H1 (cell line): ENCODE results near the gene CEL.

Experiments used
- BCL11A ChIP-seq, 2 experiments: IDR thresholded peaks; one replicate each; pipeline ENCODE4 v1.6.1; 2011; ENCODE audit warnings: low read depth in 2 of 2, low read length in 2 of 2, mild to moderate bottlenecking in 2 of 2
- CEBPB ChIP-seq: IDR thresholded peaks from 2 replicates; pipeline ENCODE4 v1.6.1; 2012; ENCODE audit warnings: low read depth, low read length
- EZH2 ChIP-seq: fragments of 200-600 bp; sonication (generic); IDR thresholded peaks from 2 replicates; pipeline ENCODE4 v1.7.1; 2012; ENCODE audit warnings: low read depth, mild to moderate bottlenecking, moderate library complexity, low read length, inconsistent platforms; ENCODE audit not compliant: severe bottlenecking
- GABPA ChIP-seq: IDR thresholded peaks from 2 replicates; pipeline ENCODE4 v1.6.1; 2011; ENCODE audit warnings: mild to moderate bottlenecking, low read length, moderate library complexity, borderline replicate concordance; ENCODE audit not compliant: insufficient read depth
- JUND ChIP-seq: IDR thresholded peaks from 2 replicates; pipeline ENCODE4 v1.6.1; 2011; ENCODE audit warnings: mild to moderate bottlenecking, improper control_type of control experiment, low read length
- MAFK ChIP-seq: IDR thresholded peaks from 2 replicates; pipeline ENCODE4 v1.6.1; 2012; ENCODE audit warnings: low read depth, mild to moderate bottlenecking, improper control_type of control experiment, low read length
- NRF1 ChIP-seq: IDR thresholded peaks from 2 replicates; pipeline ENCODE4 v1.6.1; 2011; ENCODE audit warnings: mild to moderate bottlenecking, low read depth, low read length, improper control_type of control experiment
- RNF2 ChIP-seq: fragments of 200-900, 300-1000 bp; sonication (generic); IDR thresholded peaks from 2 replicates; pipeline ENCODE4 v1.7.1; 2016; ENCODE audit warnings: borderline replicate concordance, low read depth, mild to moderate bottlenecking, antibody characterized with exemption, low read length; ENCODE audit not compliant: poor library complexity, severe bottlenecking; ENCODE audit errors: missing control alignments
- TF ChIP-seq, protein P1 (sequence below), 3 experiments: IDR thresholded peaks; 1 replicate in 2 of 3; 2 replicates in 1 of 3; pipeline versions ENCODE4 v1.5.1 to v1.6.1; 2011; ENCODE audit warnings: low read length in 3 of 3, mild to moderate bottlenecking in 3 of 3, inconsistent platforms in 2 of 3, low read depth in 1 of 3, moderate library complexity in 1 of 3; ENCODE audit not compliant: insufficient read depth in 1 of 3; ENCODE audit errors: control extremely low read depth in 1 of 3

DNA sequence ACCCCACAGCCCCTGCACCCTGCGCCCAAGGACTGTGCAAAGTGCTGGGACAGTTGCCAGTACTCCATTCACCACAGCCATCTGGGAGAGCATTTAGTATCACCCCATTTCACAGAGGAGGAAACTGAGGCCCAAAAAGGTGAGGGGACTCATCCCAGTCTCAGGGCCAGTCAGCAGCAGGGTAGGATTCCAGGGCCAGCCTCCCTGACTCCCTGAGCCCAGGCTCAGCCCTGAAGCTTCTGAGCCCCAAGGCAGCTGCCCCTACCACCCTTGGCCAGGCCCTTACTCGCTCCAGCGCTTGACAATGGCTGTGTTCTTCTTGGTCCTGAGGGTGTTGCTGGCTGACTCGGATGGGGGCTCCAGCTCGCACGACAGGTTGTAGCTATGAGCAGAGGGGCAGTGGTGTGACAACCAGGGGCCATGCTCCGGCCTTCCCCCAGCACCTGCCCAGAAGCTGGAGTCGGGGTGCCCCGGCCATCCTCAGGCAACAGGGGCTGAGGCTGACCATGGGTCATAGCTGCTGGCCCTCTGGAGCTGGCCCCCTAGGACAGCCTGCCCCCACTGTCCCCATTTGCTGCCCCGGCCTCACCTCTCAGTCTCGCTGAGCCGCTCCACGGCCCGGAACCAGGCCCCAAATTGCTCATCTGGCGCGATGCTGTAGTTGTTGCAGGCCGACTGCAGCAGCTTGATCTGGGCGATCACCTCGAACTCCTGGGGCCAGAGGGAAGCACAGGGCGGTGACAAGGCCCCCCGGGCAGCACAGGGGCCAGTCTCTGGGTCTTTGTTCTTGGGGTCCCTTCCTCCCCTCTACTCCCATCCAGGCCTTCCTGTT is 40.6 kb downstream of the CEL start:
- no peak for TF ChIP-seq NRF1
- TF ChIP-seq CEBPB, result no peak
- no peak for TF ChIP-seq EZH2
- TF ChIP-seq, protein P1, sequence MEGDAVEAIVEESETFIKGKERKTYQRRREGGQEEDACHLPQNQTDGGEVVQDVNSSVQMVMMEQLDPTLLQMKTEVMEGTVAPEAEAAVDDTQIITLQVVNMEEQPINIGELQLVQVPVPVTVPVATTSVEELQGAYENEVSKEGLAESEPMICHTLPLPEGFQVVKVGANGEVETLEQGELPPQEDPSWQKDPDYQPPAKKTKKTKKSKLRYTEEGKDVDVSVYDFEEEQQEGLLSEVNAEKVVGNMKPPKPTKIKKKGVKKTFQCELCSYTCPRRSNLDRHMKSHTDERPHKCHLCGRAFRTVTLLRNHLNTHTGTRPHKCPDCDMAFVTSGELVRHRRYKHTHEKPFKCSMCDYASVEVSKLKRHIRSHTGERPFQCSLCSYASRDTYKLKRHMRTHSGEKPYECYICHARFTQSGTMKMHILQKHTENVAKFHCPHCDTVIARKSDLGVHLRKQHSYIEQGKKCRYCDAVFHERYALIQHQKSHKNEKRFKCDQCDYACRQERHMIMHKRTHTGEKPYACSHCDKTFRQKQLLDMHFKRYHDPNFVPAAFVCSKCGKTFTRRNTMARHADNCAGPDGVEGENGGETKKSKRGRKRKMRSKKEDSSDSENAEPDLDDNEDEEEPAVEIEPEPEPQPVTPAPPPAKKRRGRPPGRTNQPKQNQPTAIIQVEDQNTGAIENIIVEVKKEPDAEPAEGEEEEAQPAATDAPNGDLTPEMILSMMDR (IDR thresholded peaks at IDR 0.05; ENCODE audit: control extremely low read depth in 1 of 3, insufficient read depth in 1 of 3, low read depth in 1 of 3, low read length in 3 of 3), result no peak
- no peak for TF ChIP-seq GABPA
- TF ChIP-seq JUND, result no peak
- no peak for TF ChIP-seq BCL11A (IDR thresholded peaks at IDR 0.05; ENCODE audit: low read depth in 2 of 2, low read length in 2 of 2)
- no peak for TF ChIP-seq MAFK
- TF ChIP-seq RNF2, result no peak
